ENCODE data around the gene ZNF487. TPM values are rescaled to one million over a fixed set of nuclear protein-coding genes. Genes with fewer than 3 reads are reported as not detected.
"Not testable (repeated sequence)": the region's sequence is repeated elsewhere in the genome, so short reads cannot be mapped to it uniquely, and the experiment has no call there.

ZNF487 gene
- total and polyA plus RNA-seq, 2 donors (not counting 1 experiment from before 2014, with no cell fraction given): 4.0 TPM

DNA sequence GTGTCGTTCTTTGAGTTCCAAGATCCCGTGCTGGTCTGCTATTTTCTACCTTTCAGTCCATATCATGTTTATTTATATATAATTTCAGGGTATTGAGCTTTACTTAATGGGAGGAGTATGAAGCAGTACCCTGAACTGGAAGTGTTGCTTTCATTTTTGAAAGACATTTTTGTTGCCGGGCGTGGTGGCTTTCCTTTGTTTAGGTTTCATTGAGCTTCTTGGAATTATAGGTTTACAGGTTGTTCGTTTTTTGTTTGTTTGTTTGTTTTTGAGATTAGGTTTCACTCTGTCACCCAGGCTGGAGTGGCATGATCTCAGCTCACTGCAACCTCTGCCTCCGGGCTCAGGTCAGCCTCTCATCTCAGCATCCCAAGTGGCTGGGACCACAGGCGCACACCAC, 7.4 kb downstream of the ZNF487 start:
- no peaks in the 10 kb centered on the region for H3K9me3 ChIP-seq (ENCODE audit: control insufficient read depth, insufficient read depth, low read depth, low read length)
- no peaks in the 10 kb centered on the region for H4K20me1 ChIP-seq (ENCODE audit: control insufficient read depth, extremely low read depth, insufficient read depth, low read length)
- H3K4me3 ChIP-seq (replicated peaks in 1 of 4; ENCODE audit: control extremely low read depth in 1 of 4, insufficient read depth in 1 of 4, low read depth in 3 of 4, low read length in 4 of 4): no peak overlapping the region
- no peaks in the 10 kb centered on the region for H3K27me3 ChIP-seq (ENCODE audit: control insufficient read depth, insufficient read depth, low read length)
- no peaks in the 10 kb centered on the region for H3K4me1 ChIP-seq (ENCODE audit: control insufficient read depth, extremely low read depth, insufficient read depth, low read length)
- no peaks in the 10 kb centered on the region for H3K36me3 ChIP-seq (ENCODE audit: control insufficient read depth, insufficient read depth, low read length)
- no peak for DNase-seq (ENCODE audit: low read depth in 2 of 2)
- H3K79me2 ChIP-seq (ENCODE audit: control insufficient read depth, insufficient read depth, low read length): no peaks in the 10 kb centered on the region
- no peak overlapping the region for H3K9ac ChIP-seq (ENCODE audit: insufficient read depth, low read length)
- no peak overlapping the region for H3K27ac ChIP-seq (ENCODE audit: insufficient read depth, low read length)
- no peak overlapping the region for H2AFZ ChIP-seq (ENCODE audit: low read length)
- TF ChIP-seq EZH2 (IDR thresholded peaks at IDR 0.05; ENCODE audit: low read length, missing control alignments): no peak
- TF ChIP-seq CTCF (conservative IDR thresholded peaks at IDR 0.05 in 1 of 2, IDR thresholded peaks at IDR 0.05 in 1 of 2; ENCODE audit: low read depth in 1 of 2, low read length in 2 of 2): no peak
- H3K4me2 ChIP-seq (ENCODE audit: extremely low read depth, insufficient read depth, low read length): no peak overlapping the region

GRCh38 chr10:43444897-43445466, 8.1 kb downstream of the ZNF487 start:
- no peaks in the 10 kb centered on the region for H4K20me1 ChIP-seq (ENCODE audit: control insufficient read depth, extremely low read depth, insufficient read depth, low read length)
- no peaks in the 10 kb centered on the region for H3K4me1 ChIP-seq (ENCODE audit: control insufficient read depth, extremely low read depth, insufficient read depth, low read length)
- no peaks in the 10 kb centered on the region for H3K79me2 ChIP-seq (ENCODE audit: control insufficient read depth, insufficient read depth, low read length)
- H3K4me3 ChIP-seq (replicated peaks in 1 of 4; ENCODE audit: control extremely low read depth in 1 of 4, insufficient read depth in 1 of 4, low read depth in 3 of 4, low read length in 4 of 4): no peak overlapping the region
- H3K9ac ChIP-seq (ENCODE audit: insufficient read depth, low read length): no peak overlapping the region
- no peaks in the 10 kb centered on the region for H3K9me3 ChIP-seq (ENCODE audit: control insufficient read depth, insufficient read depth, low read depth, low read length)
- DNase-seq (ENCODE audit: low read depth in 2 of 2): no peak
- no peaks in the 10 kb centered on the region for H3K27me3 ChIP-seq (ENCODE audit: control insufficient read depth, insufficient read depth, low read length)
- H3K4me2 ChIP-seq (ENCODE audit: extremely low read depth, insufficient read depth, low read length): no peak overlapping the region
- no peak overlapping the region for H2AFZ ChIP-seq (ENCODE audit: low read length)
- no peaks in the 10 kb centered on the region for H3K36me3 ChIP-seq (ENCODE audit: control insufficient read depth, insufficient read depth, low read length)
- no peak overlapping the region for H3K27ac ChIP-seq (ENCODE audit: insufficient read depth, low read length)
- TF ChIP-seq CTCF (conservative IDR thresholded peaks at IDR 0.05 in 1 of 2, IDR thresholded peaks at IDR 0.05 in 1 of 2; ENCODE audit: low read depth in 1 of 2, low read length in 2 of 2) (no peak), EZH2 (IDR thresholded peaks at IDR 0.05; ENCODE audit: low read length, missing control alignments) (no peak)

GRCh38 chr10:43446219-43447017, 9.5 kb downstream of the ZNF487 start:
- not testable (repeated sequence) for H3K4me3 ChIP-seq (replicated peaks in 1 of 4; ENCODE audit: control extremely low read depth in 1 of 4, insufficient read depth in 1 of 4, low read depth in 3 of 4, low read length in 4 of 4); H2AFZ ChIP-seq (ENCODE audit: low read length); DNase-seq (ENCODE audit: low read depth in 2 of 2); H3K79me2 ChIP-seq (ENCODE audit: control insufficient read depth, insufficient read depth, low read length); H3K27me3 ChIP-seq (ENCODE audit: control insufficient read depth, insufficient read depth, low read length); H4K20me1 ChIP-seq (ENCODE audit: control insufficient read depth, extremely low read depth, insufficient read depth, low read length); H3K9ac ChIP-seq (ENCODE audit: insufficient read depth, low read length); H3K36me3 ChIP-seq (ENCODE audit: control insufficient read depth, insufficient read depth, low read length); H3K4me2 ChIP-seq (ENCODE audit: extremely low read depth, insufficient read depth, low read length); H3K4me1 ChIP-seq (ENCODE audit: control insufficient read depth, extremely low read depth, insufficient read depth, low read length); H3K9me3 ChIP-seq (ENCODE audit: control insufficient read depth, insufficient read depth, low read depth, low read length); H3K27ac ChIP-seq (ENCODE audit: insufficient read depth, low read length)
